Measurements from ENCODE around the gene POU3F3.

The POU3F3 gene

GRCh38 chr2:104864280-104865095 lies 10.6 kb downstream of the POU3F3 start:
- no peak for DNase-seq (ENCODE audit: low spot score)
- Histone ChIP-seq H3K36me3 (ENCODE audit: low read depth) (no peaks in the 10 kb centered on the region), H3K4me3 (ENCODE audit: severe bottlenecking) (no peak overlapping the region), H3K27ac (ENCODE audit: poor library complexity, severe bottlenecking) (no peak overlapping the region), H3K4me1 (ENCODE audit: insufficient read depth, poor library complexity, severe bottlenecking) (no peaks in the 10 kb centered on the region), H3K9me3 (ENCODE audit: severe bottlenecking) (no peaks in the 10 kb centered on the region), H3K27me3 (ENCODE audit: insufficient read depth, poor library complexity, severe bottlenecking) (peaks cover 100% of the 10 kb centered on the region)
- no peak for ATAC-seq (ENCODE audit: low read depth)
- TF ChIP-seq CTCF (IDR thresholded peaks at IDR 0.05; ENCODE audit: poor library complexity, severe bottlenecking) = no peak

DNA sequence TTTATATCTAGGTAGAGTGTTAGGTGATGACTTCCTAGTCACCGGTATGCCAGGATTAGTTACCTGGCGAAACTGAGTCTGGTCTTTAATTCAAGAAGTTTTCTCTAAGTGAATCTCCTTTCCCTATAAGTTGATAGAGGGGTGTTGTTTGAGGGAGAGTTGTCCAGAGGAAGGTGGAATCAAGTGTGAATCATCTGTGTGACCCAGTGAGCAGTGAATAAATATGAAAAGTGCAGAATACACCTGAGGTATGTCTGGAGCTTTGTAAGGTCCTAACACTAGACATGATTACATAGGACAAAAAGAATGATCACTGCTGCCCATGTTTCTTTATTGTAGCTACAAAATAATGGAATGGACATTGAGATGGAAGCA lies 11.2 kb downstream of the POU3F3 start:
- ATAC-seq (ENCODE audit: low read depth) (no peak), DNase-seq (ENCODE audit: low spot score) (no peak)
- no peaks in the 10 kb centered on the region for H3K4me1 ChIP-seq (ENCODE audit: insufficient read depth, poor library complexity, severe bottlenecking)
- H3K9me3 ChIP-seq (ENCODE audit: severe bottlenecking) = no peaks in the 10 kb centered on the region
- H3K4me3 ChIP-seq (ENCODE audit: severe bottlenecking) = no peak overlapping the region
- H3K36me3 ChIP-seq (ENCODE audit: low read depth) = no peaks in the 10 kb centered on the region
- H3K27me3 ChIP-seq (ENCODE audit: insufficient read depth, poor library complexity, severe bottlenecking) = peaks cover 100% of the 10 kb centered on the region
- TF ChIP-seq CTCF (IDR thresholded peaks at IDR 0.05; ENCODE audit: poor library complexity, severe bottlenecking) = no peak
- H3K27ac ChIP-seq (ENCODE audit: poor library complexity, severe bottlenecking) = no peak overlapping the region

- H3K27me3 ChIP-seq (ENCODE audit: insufficient read depth, poor library complexity, severe bottlenecking) = peaks cover 100% of the 10 kb centered on the region
- no peak for ATAC-seq (ENCODE audit: low read depth)
- no peak for TF ChIP-seq CTCF (IDR thresholded peaks at IDR 0.05; ENCODE audit: poor library complexity, severe bottlenecking)
- H3K4me3 ChIP-seq (ENCODE audit: severe bottlenecking) = no peak overlapping the region
- H3K9me3 ChIP-seq (ENCODE audit: severe bottlenecking) = no peaks in the 10 kb centered on the region
- no peak for DNase-seq (ENCODE audit: low spot score)
- H3K4me1 ChIP-seq (ENCODE audit: insufficient read depth, poor library complexity, severe bottlenecking) = no peaks in the 10 kb centered on the region
- no peak overlapping the region for H3K27ac ChIP-seq (ENCODE audit: poor library complexity, severe bottlenecking)
- no peaks in the 10 kb centered on the region for H3K36me3 ChIP-seq (ENCODE audit: low read depth)
These were observed 12.4 kb downstream of the POU3F3 start for GRCh38 chr2:104866122-104866864.

DNA sequence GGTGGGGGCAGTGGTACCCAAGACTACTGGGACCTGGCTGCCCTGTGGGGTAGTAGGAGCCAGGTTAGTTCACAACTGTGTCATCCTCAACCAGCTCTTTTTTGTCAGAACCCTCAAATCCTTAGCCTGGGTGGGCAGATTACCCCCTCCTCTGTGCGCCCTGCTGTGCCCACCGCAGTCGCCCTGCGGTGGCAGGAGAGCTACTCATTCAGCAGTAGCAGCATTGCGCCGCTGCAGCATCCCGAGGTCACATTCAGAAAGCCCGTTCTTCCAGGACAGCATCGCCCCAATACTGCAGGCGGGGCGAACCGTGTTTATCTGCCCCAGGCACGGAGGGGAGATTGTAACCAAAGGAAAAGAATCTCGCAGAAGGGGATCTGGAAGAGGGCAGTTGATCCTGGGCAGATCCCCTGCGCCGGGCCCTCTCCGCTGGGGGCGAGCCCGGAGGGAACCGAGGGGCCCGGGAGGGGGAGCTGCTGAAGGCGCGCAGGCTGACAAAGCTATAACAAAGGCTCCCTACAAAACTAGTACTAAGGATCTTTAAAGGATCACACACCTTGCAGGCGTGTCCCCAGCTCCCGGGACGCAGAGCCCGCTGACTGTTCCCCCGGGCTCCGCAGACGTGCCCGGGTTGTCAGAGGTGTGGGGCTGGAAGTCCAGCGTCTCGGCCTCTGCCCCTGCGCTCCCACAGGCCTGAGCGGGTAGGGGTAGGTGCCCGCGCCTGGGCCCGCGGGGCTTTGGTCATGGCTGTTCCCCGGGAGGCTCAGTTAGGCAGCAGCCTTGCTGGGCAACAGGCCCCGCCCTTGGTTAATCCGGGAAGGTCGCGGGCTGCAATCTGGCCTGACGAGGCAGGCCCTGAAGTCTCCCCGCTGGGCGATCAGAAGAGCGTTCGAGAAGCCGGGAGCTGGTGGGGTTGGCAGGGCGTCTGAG lies 13.2 kb downstream of the POU3F3 start:
- no peaks in the 10 kb centered on the region for H3K4me1 ChIP-seq (ENCODE audit: insufficient read depth, poor library complexity, severe bottlenecking)
- H3K9me3 ChIP-seq (ENCODE audit: severe bottlenecking) = no peaks in the 10 kb centered on the region
- H3K36me3 ChIP-seq (ENCODE audit: low read depth) = no peaks in the 10 kb centered on the region
- no peak for DNase-seq (ENCODE audit: low spot score)
- ATAC-seq (ENCODE audit: low read depth) = no peak
- no peak overlapping the region for H3K4me3 ChIP-seq (ENCODE audit: severe bottlenecking)
- no peak for TF ChIP-seq CTCF (IDR thresholded peaks at IDR 0.05; ENCODE audit: poor library complexity, severe bottlenecking)
- H3K27me3 ChIP-seq (ENCODE audit: insufficient read depth, poor library complexity, severe bottlenecking) = peaks cover 100% of the 10 kb centered on the region
- H3K27ac ChIP-seq (ENCODE audit: poor library complexity, severe bottlenecking) = no peak overlapping the region
